Measurements from ENCODE around the gene PSEN1.

DNA sequence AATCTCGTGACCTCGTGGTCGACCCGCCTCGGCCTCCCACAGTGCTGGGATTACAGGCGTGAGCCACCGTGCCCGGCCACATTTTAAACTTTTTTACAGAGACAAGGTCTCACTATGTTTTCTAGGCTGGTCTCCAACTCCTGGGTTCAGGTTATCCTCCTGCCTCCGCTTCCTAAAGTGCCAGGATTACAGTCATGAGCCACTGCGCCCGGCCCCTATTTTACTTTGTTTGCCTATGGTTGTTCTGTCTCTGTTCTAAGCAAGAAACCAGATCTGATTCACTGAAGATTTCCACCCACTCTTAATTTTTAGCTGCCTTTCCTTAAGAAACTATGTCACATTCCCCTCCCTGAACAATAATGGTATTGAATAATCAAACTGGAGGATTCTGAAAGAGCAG lies 38.9 kb upstream of the PSEN1 start:
- TF ChIP-seq RCOR1 (conservative IDR thresholded peaks at IDR 0.05; ENCODE audit: low read depth, low read length) (no peak), CHD2 (IDR thresholded peaks at IDR 0.05; ENCODE audit: borderline replicate concordance, low read depth, low read length) (no peak), MYC (IDR thresholded peaks at IDR 0.05; ENCODE audit: insufficient read depth, insufficient read length, insufficient replicate concordance, low read length, severe bottlenecking) (no peak), MTA2 (IDR thresholded peaks at IDR 0.05; ENCODE audit: low read depth) (no peak), SIN3A (IDR thresholded peaks at IDR 0.05; ENCODE audit: low read depth, low read length) (no peak), TCF12 (IDR thresholded peaks at IDR 0.05; ENCODE audit: low read depth, low read length) (no peak), POLR2A (IDR thresholded peaks at IDR 0.05; ENCODE audit: low read depth, low read length) (no peak)
- TF ChIP-seq, protein P1, sequence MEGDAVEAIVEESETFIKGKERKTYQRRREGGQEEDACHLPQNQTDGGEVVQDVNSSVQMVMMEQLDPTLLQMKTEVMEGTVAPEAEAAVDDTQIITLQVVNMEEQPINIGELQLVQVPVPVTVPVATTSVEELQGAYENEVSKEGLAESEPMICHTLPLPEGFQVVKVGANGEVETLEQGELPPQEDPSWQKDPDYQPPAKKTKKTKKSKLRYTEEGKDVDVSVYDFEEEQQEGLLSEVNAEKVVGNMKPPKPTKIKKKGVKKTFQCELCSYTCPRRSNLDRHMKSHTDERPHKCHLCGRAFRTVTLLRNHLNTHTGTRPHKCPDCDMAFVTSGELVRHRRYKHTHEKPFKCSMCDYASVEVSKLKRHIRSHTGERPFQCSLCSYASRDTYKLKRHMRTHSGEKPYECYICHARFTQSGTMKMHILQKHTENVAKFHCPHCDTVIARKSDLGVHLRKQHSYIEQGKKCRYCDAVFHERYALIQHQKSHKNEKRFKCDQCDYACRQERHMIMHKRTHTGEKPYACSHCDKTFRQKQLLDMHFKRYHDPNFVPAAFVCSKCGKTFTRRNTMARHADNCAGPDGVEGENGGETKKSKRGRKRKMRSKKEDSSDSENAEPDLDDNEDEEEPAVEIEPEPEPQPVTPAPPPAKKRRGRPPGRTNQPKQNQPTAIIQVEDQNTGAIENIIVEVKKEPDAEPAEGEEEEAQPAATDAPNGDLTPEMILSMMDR (IDR thresholded peaks at IDR 0.05 in 2 of 3, conservative IDR thresholded peaks at IDR 0.05 in 1 of 3; ENCODE audit: control insufficient read depth in 2 of 3, extremely low read depth in 1 of 3, insufficient read depth in 1 of 3, low read depth in 3 of 3, low read length in 3 of 3): no peak
- TF ChIP-seq, protein P2, sequence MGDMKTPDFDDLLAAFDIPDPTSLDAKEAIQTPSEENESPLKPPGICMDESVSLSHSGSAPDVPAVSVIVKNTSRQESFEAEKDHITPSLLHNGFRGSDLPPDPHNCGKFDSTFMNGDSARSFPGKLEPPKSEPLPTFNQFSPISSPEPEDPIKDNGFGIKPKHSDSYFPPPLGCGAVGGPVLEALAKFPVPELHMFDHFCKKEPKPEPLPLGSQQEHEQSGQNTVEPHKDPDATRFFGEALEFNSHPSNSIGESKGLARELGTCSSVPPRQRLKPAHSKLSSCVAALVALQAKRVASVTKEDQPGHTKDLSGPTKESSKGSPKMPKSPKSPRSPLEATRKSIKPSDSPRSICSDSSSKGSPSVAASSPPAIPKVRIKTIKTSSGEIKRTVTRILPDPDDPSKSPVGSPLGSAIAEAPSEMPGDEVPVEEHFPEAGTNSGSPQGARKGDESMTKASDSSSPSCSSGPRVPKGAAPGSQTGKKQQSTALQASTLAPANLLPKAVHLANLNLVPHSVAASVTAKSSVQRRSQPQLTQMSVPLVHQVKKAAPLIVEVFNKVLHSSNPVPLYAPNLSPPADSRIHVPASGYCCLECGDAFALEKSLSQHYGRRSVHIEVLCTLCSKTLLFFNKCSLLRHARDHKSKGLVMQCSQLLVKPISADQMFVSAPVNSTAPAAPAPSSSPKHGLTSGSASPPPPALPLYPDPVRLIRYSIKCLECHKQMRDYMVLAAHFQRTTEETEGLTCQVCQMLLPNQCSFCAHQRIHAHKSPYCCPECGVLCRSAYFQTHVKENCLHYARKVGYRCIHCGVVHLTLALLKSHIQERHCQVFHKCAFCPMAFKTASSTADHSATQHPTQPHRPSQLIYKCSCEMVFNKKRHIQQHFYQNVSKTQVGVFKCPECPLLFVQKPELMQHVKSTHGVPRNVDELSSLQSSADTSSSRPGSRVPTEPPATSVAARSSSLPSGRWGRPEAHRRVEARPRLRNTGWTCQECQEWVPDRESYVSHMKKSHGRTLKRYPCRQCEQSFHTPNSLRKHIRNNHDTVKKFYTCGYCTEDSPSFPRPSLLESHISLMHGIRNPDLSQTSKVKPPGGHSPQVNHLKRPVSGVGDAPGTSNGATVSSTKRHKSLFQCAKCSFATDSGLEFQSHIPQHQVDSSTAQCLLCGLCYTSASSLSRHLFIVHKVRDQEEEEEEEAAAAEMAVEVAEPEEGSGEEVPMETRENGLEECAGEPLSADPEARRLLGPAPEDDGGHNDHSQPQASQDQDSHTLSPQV (IDR thresholded peaks at IDR 0.05): no peak
- TF ChIP-seq, protein P3, sequence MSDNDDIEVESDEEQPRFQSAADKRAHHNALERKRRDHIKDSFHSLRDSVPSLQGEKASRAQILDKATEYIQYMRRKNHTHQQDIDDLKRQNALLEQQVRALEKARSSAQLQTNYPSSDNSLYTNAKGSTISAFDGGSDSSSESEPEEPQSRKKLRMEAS (IDR thresholded peaks at IDR 0.05; ENCODE audit: low read depth, low read length): no peak

Data from GM12878 (cell line).